Keratinocyte (primary cell): ENCODE data around the gene EIF2D. TPM values are rescaled to one million over a fixed set of nuclear protein-coding genes. Genes with fewer than 3 reads are reported as not detected.

Experiments used
- DNase-seq: peaks from one replicate; pipeline ENCODE4 v3.0.0-alpha.2; 2011; ENCODE audit warnings: low read depth, missing footprints, low spot score
- FAIRE-seq: peaks from 2 replicates; lab custom pipeline; 2011; peaks lifted over from hg19 to GRCh38; lab: Jason Lieb, UNC
- H2AFZ ChIP-seq: 2 replicates; pipeline ENCODE4 v1.6.0; 2012; ENCODE audit warnings: low read length, control low read depth, inconsistent platforms; ENCODE audit not compliant: control insufficient read depth
- H3K27ac ChIP-seq: 2 replicates; pipeline ENCODE4 v1.5.1; 2011; ENCODE audit warnings: low read length; ENCODE audit not compliant: control insufficient read depth, insufficient read depth
- H3K27me3 ChIP-seq: 3 replicates; pipeline ENCODE4 v1.6.0; 2011; ENCODE audit warnings: low read length; ENCODE audit not compliant: control insufficient read depth, insufficient read depth; ENCODE audit errors: extremely low read depth
- H3K36me3 ChIP-seq, 2 experiments: 2 replicates in 1 of 2; 3 replicates in 1 of 2; pipeline ENCODE4 v1.5.1; 2011; ENCODE audit warnings: low read length in 2 of 2, mild to moderate bottlenecking in 1 of 2; ENCODE audit not compliant: control insufficient read depth in 2 of 2, insufficient read depth in 2 of 2; ENCODE audit errors: extremely low read depth in 1 of 2
- H3K4me1 ChIP-seq: 3 replicates; pipeline ENCODE4 v1.5.1; 2011; ENCODE audit warnings: low read length; ENCODE audit not compliant: control insufficient read depth, insufficient read depth; ENCODE audit errors: extremely low read depth
- H3K4me2 ChIP-seq: 3 replicates; pipeline ENCODE4 v1.6.0; 2011; ENCODE audit warnings: low read depth, low read length; ENCODE audit not compliant: control insufficient read depth, insufficient read depth; ENCODE audit errors: extremely low read depth
- H3K4me3 ChIP-seq, 3 experiments: fragments of 200-600 bp in 1 of 3; sonication (generic) in 1 of 3; 2 replicates in 2 of 3; 3 replicates in 1 of 3; pipeline ENCODE4 v1.5.1; 2011 to 2016; ENCODE audit warnings: low read length in 3 of 3, mild to moderate bottlenecking in 3 of 3, control low read depth in 2 of 3, inconsistent platforms in 1 of 3, low read depth in 1 of 3, mixed read lengths in 1 of 3, mixed run types in 1 of 3, moderate library complexity in 1 of 3; ENCODE audit not compliant: control insufficient read depth in 2 of 3, insufficient read depth in 2 of 3; ENCODE audit errors: extremely low read depth in 1 of 3
- H3K79me2 ChIP-seq: 2 replicates; pipeline ENCODE4 v1.6.0; 2012; ENCODE audit warnings: low read length; ENCODE audit not compliant: control insufficient read depth, insufficient read depth
- H3K9ac ChIP-seq: 3 replicates; pipeline ENCODE4 v1.6.0; 2011; ENCODE audit warnings: low read length; ENCODE audit not compliant: control insufficient read depth, insufficient read depth; ENCODE audit errors: extremely low read depth
- H3K9me1 ChIP-seq: 3 replicates; pipeline ENCODE4 v1.6.0; 2011; ENCODE audit warnings: low read length; ENCODE audit not compliant: control insufficient read depth, insufficient read depth; ENCODE audit errors: extremely low read depth
- H3K9me3 ChIP-seq: 2 replicates; pipeline ENCODE4 v1.5.1; 2012; ENCODE audit warnings: low read depth, low read length; ENCODE audit not compliant: control insufficient read depth
- H4K20me1 ChIP-seq: 3 replicates; pipeline ENCODE4 v1.6.0; 2011; ENCODE audit warnings: low read length; ENCODE audit not compliant: control insufficient read depth, insufficient read depth; ENCODE audit errors: extremely low read depth
- CTCF ChIP-seq, 3 experiments: IDR thresholded peaks in 1 of 3; conservative IDR thresholded peaks in 1 of 3; optimal IDR thresholded peaks in 1 of 3; 2 replicates in 2 of 3; 3 replicates in 1 of 3; pipeline versions ENCODE3 to v1.5.1; 2011; ENCODE audit warnings: low read length in 3 of 3, mild to moderate bottlenecking in 3 of 3, moderate library complexity in 2 of 3, control low read depth in 1 of 3, inconsistent platforms in 1 of 3; ENCODE audit not compliant: insufficient read depth in 2 of 3; ENCODE audit errors: extremely low read depth in 1 of 3
- EZH2 ChIP-seq: IDR thresholded peaks from one replicate; pipeline ENCODE4 v1.6.1; 2012; ENCODE audit warnings: inconsistent platforms, mild to moderate bottlenecking, low read length, moderate library complexity
- dilution Hi-C: fragments of 300-500 bp; cut with MboI; formaldehyde crosslinking; loops from one replicate; pipeline ENCODE4 v1.7.0; 2020; ENCODE audit warnings: low sequenced_read_pairs; ENCODE audit not compliant: extremely low pct_ligation_motif_present
- polyA plus RNA-seq, 5 experiments: library from polyadenylated mRNA; depleted of rRNA in 3 of 5; stranded (reverse) in 3 of 5; stranded (forward) in 1 of 5; unstranded in 1 of 5; fragments of >200 nt; gene quantifications; 1 replicate in 1 of 5; 2 replicates in 3 of 5; 3 replicates in 1 of 5; pipeline versions ENCODE4 v1.2.1 to v1.2.3, GENCODE V29; 2011 to 2012; ENCODE audit warnings: missing spikeins in 2 of 5, low read depth in 1 of 5, low replicate concordance in 1 of 5

EIF2D gene
- polyA plus RNA-seq, 1 donor (not counting 4 experiments of a cell fraction or from before 2014, with no cell fraction given): 60.6 TPM

- no peaks in the 10 kb centered on the region for H3K36me3 ChIP-seq
- no peaks in the 10 kb centered on the region for H3K79me2 ChIP-seq
- no peaks in the 10 kb centered on the region for H3K9me3 ChIP-seq
- H3K4me3 ChIP-seq: no peak overlapping the region
- no peak overlapping the region for H3K27ac ChIP-seq
- dilution Hi-C loops: no loop called here
- no peaks in the 10 kb centered on the region for H3K9me1 ChIP-seq
- DNase-seq (no peak), FAIRE-seq (peak; percentile 26)
- no peaks in the 10 kb centered on the region for H4K20me1 ChIP-seq
- peaks cover 11% of the 10 kb centered on the region for H3K4me1 ChIP-seq
- H3K9ac ChIP-seq: no peak overlapping the region
- TF ChIP-seq EZH2: no peak
- no peaks in the 10 kb centered on the region for H3K27me3 ChIP-seq
- no peak overlapping the region for H3K4me2 ChIP-seq
- no peak overlapping the region for H2AFZ ChIP-seq
These were observed 56.1 kb downstream of the EIF2D start for GRCh38 chr1:206556047-206556749.

DNA sequence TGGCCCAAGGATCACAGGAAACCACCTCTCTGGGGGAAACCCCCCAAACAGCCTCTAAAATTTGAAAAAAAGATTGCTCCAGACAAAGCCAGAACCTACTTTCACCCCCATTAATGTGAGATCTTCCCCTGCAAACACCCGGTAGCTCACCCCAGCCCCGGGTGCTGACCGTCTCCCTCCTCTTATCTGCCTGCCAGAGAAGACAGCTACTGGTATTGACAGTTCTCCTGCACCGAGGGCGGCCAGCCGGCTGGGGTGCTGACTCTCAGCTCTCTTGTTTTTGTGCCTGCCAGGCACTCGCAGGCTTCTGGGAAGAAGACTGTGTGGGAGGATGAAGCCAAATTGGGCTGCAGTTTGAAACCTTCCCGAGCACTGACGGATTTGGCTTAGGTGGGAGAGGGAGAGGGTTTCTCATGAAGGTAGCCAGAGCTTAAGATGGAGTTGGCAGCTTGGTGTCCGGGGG, 56.8 kb downstream of the EIF2D start:
- H3K27ac ChIP-seq: no peak overlapping the region
- no peaks in the 10 kb centered on the region for H3K9me3 ChIP-seq
- DNase-seq (no peak), FAIRE-seq (no peak)
- no peaks in the 10 kb centered on the region for H3K36me3 ChIP-seq
- H3K9me1 ChIP-seq: no peaks in the 10 kb centered on the region
- no peak overlapping the region for H2AFZ ChIP-seq
- H3K4me3 ChIP-seq: no peak overlapping the region
- dilution Hi-C loops: no loop called here
- peaks cover 11% of the 10 kb centered on the region for H3K4me1 ChIP-seq
- TF ChIP-seq EZH2 (no peak), CTCF (optimal IDR thresholded peaks at IDR 0.05 in 1 of 3, IDR thresholded peaks at IDR 0.05 in 1 of 3, conservative IDR thresholded peaks at IDR 0.05 in 1 of 3; ENCODE audit: extremely low read depth in 1 of 3, insufficient read depth in 2 of 3, low read length in 3 of 3) (no peak)
- H3K4me2 ChIP-seq: no peak overlapping the region
- no peaks in the 10 kb centered on the region for H4K20me1 ChIP-seq
- H3K79me2 ChIP-seq: no peaks in the 10 kb centered on the region
- no peak overlapping the region for H3K9ac ChIP-seq
- H3K27me3 ChIP-seq: no peaks in the 10 kb centered on the region
